Colonic mucosa (tissue), 4 donors: ENCODE results near the gene OTUD6A. TPM values are rescaled to one million over a fixed set of nuclear protein-coding genes. Genes with fewer than 3 reads are reported as not detected.

Source experiments
- DNase-seq: peaks from one replicate; pipeline ENCODE4 v3.0.0-alpha.2; 2020
- H3K27ac ChIP-seq: fragments of 200-600 bp; one replicate; pipeline ENCODE4 v1.8.0; 2021
- H3K27me3 ChIP-seq: fragments of 200-600 bp; one replicate; pipeline ENCODE4 v1.8.0; 2021
- H3K36me3 ChIP-seq: fragments of 200-600 bp; one replicate; pipeline ENCODE4 v1.8.0; 2021
- H3K4me1 ChIP-seq: fragments of 200-600 bp; one replicate; pipeline ENCODE4 v1.8.0; 2021; ENCODE audit warnings: mild to moderate bottlenecking
- H3K4me3 ChIP-seq: fragments of 200-600 bp; one replicate; pipeline ENCODE4 v1.8.0; 2021
- H3K9ac ChIP-seq, 2 donors: one replicate each; pipeline ENCODE4 v1.7.0; 2013; ENCODE audit warnings: control low read depth in 2 of 2, low read depth in 2 of 2, low read length in 2 of 2
- H3K9me3 ChIP-seq: fragments of 200-600 bp; one replicate; pipeline ENCODE4 v1.8.0; 2021
- intact Hi-C: fragments of 100-400 bp; cut with DNase I; formaldehyde crosslinking; loops from one replicate; pipeline ENCODE4 v1.14.1; 2022
- total RNA-seq, 2 donors: library from RNA; stranded (reverse); fragmentation: NEBNext Ultra II Directional in 1 of 2; extraction: Animal tissue kit (Norgen Biotek cat#: 25700) in 1 of 2; gene quantifications; one replicate each; pipeline ENCODE4 v1.2.1, GENCODE V29; 2021
- TF ChIP-seq, protein P1 (sequence below): fragments of 200-600 bp; IDR thresholded peaks from one replicate; pipeline ENCODE4 v1.8.0; 2022; ENCODE audit warnings: antibody characterized with exemption, mild to moderate bottlenecking
- donor health status: healthy.
- donor health status: DM: no; HTN: no; CAD: no.
- donor health status: DM: no; HTN: no; CAD: no.

Gene OTUD6A
- total RNA-seq, 2 donors from 2014 or later: not detected

DNA sequence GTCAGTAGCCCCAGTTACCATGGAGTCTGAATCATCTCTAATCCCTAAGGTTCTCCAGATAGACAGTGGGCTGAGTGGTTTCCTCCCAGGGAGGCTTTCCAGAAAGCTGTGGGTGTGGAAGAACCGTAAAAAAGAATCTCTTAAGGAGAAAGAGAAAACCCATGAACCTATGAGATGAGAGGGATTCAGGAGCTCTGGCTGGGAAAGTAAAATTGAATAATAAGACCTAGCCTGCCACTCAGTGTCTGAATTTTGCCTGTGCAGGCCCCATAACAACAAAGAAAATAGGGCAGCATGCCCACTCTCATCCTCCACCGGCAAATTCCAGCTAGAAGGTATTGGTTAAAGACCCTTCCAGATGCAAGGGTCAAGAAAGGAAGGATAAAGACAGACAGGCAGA is 29.5 kb upstream of the OTUD6A start:
- Histone ChIP-seq H3K36me3 (no peaks in the 10 kb centered on the region), H3K9me3 (no peaks in the 10 kb centered on the region), H3K4me1 (no peaks in the 10 kb centered on the region), H3K4me3 (no peak overlapping the region), H3K9ac (no peak overlapping the region), H3K27me3 (no peaks in the 10 kb centered on the region), H3K27ac (no peak overlapping the region)
- no peak for DNase-seq
- TF ChIP-seq, protein P1, sequence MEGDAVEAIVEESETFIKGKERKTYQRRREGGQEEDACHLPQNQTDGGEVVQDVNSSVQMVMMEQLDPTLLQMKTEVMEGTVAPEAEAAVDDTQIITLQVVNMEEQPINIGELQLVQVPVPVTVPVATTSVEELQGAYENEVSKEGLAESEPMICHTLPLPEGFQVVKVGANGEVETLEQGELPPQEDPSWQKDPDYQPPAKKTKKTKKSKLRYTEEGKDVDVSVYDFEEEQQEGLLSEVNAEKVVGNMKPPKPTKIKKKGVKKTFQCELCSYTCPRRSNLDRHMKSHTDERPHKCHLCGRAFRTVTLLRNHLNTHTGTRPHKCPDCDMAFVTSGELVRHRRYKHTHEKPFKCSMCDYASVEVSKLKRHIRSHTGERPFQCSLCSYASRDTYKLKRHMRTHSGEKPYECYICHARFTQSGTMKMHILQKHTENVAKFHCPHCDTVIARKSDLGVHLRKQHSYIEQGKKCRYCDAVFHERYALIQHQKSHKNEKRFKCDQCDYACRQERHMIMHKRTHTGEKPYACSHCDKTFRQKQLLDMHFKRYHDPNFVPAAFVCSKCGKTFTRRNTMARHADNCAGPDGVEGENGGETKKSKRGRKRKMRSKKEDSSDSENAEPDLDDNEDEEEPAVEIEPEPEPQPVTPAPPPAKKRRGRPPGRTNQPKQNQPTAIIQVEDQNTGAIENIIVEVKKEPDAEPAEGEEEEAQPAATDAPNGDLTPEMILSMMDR: no peak
- intact Hi-C loops: loop anchor here (2.0 to 10.0 kb wide), 2 partner anchors 66 to 498 kb away; no protein-coding TSS in a partner anchor

DNA sequence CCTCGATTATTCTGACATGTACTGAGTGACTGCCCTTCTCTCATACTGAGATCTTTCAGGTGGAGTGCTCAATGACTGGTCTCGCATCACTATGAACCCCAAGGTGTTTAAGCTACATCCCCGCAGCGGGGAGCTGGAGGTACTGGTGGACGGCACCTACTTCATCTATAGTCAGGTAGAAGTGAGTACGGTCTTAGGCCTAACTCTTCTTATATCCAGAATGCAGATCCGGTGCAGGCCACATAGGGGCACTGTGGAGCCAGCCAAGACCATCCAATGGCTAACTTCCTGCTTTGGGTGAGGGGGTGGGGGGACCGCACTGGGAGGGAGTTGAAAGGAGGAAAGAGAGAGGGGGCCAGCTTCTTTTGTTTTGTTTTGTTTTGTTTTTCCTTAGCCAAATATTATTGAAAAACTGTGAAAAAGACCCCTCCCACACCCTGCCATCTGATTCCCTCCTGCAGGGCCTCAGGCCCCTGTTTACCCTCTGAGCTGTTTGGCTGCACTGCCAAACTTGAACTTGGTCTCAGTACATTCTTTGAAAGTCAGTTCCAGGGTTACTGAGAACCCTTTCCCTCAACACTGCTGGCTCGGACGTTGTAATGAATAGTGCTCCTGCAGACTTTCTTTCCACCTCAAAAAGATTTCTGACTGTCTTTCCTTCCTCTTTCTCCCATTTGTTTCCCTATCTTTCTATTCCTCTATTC is 28.8 kb upstream of the OTUD6A start:
- H3K36me3 ChIP-seq: no peaks in the 10 kb centered on the region
- no peaks in the 10 kb centered on the region for H3K9me3 ChIP-seq
- no peak overlapping the region for H3K27ac ChIP-seq
- TF ChIP-seq, protein P1: no peak
- no peak overlapping the region for H3K4me3 ChIP-seq
- intact Hi-C loops: loop anchor here (2.0 to 10.0 kb wide), 2 partner anchors 65 to 499 kb away; no protein-coding TSS in a partner anchor
- no peaks in the 10 kb centered on the region for H3K27me3 ChIP-seq
- no peak overlapping the region for H3K9ac ChIP-seq
- no peaks in the 10 kb centered on the region for H3K4me1 ChIP-seq
- peak; percentile 20 for DNase-seq

DNA sequence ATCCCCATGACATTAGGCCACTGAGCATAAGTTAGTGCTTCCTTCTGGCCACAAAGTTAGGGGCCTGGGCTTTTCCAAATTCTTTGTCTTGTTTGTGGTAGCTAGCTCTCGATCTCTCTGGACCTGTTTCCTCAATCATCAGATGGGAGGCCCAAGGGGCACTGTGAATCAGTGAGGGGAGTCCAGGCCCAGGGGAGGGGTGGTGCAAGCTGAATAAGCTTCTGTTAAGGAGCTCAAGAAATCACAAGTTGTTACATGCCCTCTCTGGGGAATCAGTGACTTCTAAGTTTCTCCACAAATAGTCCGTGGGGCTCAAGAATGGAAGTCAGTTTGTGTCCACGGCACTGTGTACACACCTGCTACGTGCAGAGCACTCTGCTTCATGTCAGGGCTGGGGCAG is 27.6 kb upstream of the OTUD6A start:
- Histone ChIP-seq H3K4me3 (no peak overlapping the region), H3K27ac (no peak overlapping the region), H3K36me3 (no peaks in the 10 kb centered on the region), H3K9me3 (no peaks in the 10 kb centered on the region), H3K4me1 (no peaks in the 10 kb centered on the region), H3K27me3 (no peaks in the 10 kb centered on the region), H3K9ac (no peak overlapping the region)
- intact Hi-C loops: loop anchor here (10.0 kb wide), 1 partner anchor 500 kb away; no protein-coding TSS in a partner anchor
- no peak for DNase-seq
- TF ChIP-seq, protein P1: no peak

DNA sequence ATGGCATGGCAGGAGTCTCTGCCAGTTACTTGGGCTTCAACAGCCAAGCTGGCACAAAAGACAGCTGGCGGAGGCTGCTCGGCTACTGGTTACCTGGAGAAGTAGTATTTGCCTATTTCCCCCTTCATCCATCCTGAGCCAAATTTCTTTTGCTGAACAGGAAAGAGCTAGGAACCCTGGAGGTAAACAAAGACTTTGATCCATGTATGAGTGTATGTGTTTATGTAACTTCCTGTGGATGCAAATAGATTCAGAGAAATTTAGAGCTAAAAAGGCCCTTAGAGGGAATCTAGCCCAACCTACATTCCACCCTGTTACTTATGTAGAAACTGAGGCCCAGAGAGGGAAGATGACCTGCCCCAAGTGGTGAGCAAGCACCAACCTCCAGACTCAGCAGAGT is 23.7 kb upstream of the OTUD6A start:
- no peak overlapping the region for H3K9ac ChIP-seq
- DNase-seq: no peak
- intact Hi-C loops: loop anchor here (10.0 kb wide), 1 partner anchor 504 kb away; no protein-coding TSS in a partner anchor
- H3K27me3 ChIP-seq: no peaks in the 10 kb centered on the region
- H3K4me1 ChIP-seq: no peaks in the 10 kb centered on the region
- H3K27ac ChIP-seq: no peak overlapping the region
- H3K4me3 ChIP-seq: no peak overlapping the region
- TF ChIP-seq, protein P1: no peak
- H3K36me3 ChIP-seq: no peaks in the 10 kb centered on the region
- H3K9me3 ChIP-seq: no peaks in the 10 kb centered on the region

DNA sequence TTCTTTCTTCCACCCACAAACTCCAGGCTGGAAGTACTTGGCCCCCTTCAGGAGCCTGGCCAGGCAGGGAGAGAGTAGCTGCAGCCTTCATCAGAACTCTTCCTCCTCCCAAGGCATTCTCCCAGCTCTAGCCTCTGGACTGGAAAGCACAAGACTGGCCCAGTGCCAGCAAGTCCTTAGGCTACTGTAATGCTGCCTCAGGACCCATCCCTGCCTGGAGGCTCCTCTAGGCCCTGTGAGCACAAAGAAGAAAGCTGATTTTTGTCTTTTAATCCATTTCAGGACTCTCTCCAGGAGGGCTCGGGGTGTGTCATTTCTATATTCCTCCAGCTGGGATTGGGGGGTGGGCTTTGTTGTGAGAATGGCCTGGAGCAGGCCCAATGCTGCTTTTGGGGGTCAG is 23.3 kb upstream of the OTUD6A start:
- no peak overlapping the region for H3K4me3 ChIP-seq
- no peaks in the 10 kb centered on the region for H3K9me3 ChIP-seq
- no peaks in the 10 kb centered on the region for H3K36me3 ChIP-seq
- intact Hi-C loops: loop anchor here (10.0 kb wide), 1 partner anchor 504 kb away; no protein-coding TSS in a partner anchor
- TF ChIP-seq, protein P1: no peak
- no peaks in the 10 kb centered on the region for H3K4me1 ChIP-seq
- H3K27ac ChIP-seq: no peak overlapping the region
- DNase-seq: no peak
- H3K27me3 ChIP-seq: no peaks in the 10 kb centered on the region
- no peak overlapping the region for H3K9ac ChIP-seq
